HepG2 (cell line): ENCODE measurements around the gene SPAG7. TPM values are rescaled to one million over a fixed set of nuclear protein-coding genes. Genes with fewer than 3 reads are reported as not detected.

Source experiments
- ARNT2 ChIP-seq: sonication (generic); formaldehyde crosslinking; IDR thresholded peaks from 2 replicates; pipeline ENCODE4 v1.8.0; 2022; ENCODE audit warnings: mild to moderate bottlenecking, low read depth, missing genetic modification reagents, moderate library complexity
- ATF6 ChIP-seq: sonication (generic); formaldehyde crosslinking; conservative IDR thresholded peaks from 2 replicates; pipeline ENCODE4 v1.4.0; 2020; ENCODE audit warnings: missing genetic modification reagents
- FOXK2 ChIP-seq: fragments of 450-650 bp; IDR thresholded peaks from 2 replicates; pipeline ENCODE4 v1.6.1; 2016
- HDAC6 ChIP-seq: fragments of 200-600 bp; sonication (generic); IDR thresholded peaks from 2 replicates; pipeline ENCODE4 v1.7.0; 2017; ENCODE audit warnings: mild to moderate bottlenecking, antibody characterized with exemption, low read length, low read depth
- HMGXB4 ChIP-seq, 2 experiments: sonication (generic) in 1 of 2; formaldehyde crosslinking in 1 of 2; IDR thresholded peaks; 2 replicates each; pipeline versions ENCODE4 v1.4.0 to v1.6.1; 2018 to 2020; ENCODE audit warnings: missing genetic modification reagents in 2 of 2, borderline replicate concordance in 1 of 2, low read depth in 1 of 2, mild to moderate bottlenecking in 1 of 2, missing biosample characterization in 1 of 2
- KDM2A ChIP-seq: sonication (generic); formaldehyde crosslinking; IDR thresholded peaks from 2 replicates; pipeline ENCODE4 v1.4.0; 2020; ENCODE audit warnings: low read depth, missing genetic modification reagents, borderline replicate concordance
- KLF6 ChIP-seq: IDR thresholded peaks from 2 replicates; pipeline ENCODE4 v1.8.0; 2016; ENCODE audit warnings: missing biosample characterization, missing genetic modification reagents
- MATR3 ChIP-seq: sonication (generic); formaldehyde crosslinking; IDR thresholded peaks from 2 replicates; pipeline ENCODE4 v1.4.0; 2020; ENCODE audit warnings: missing genetic modification reagents
- MXD4 ChIP-seq: IDR thresholded peaks from 2 replicates; pipeline ENCODE4 v1.6.1; 2016; ENCODE audit warnings: mild to moderate bottlenecking, missing biosample characterization, missing genetic modification reagents
- NRL ChIP-seq: sonication (generic); formaldehyde crosslinking; IDR thresholded peaks from 2 replicates; pipeline ENCODE4 v1.5.0; 2020; ENCODE audit warnings: missing genetic modification reagents, mild to moderate bottlenecking, moderate library complexity, borderline replicate concordance
- RFX3 ChIP-seq: IDR thresholded peaks from 2 replicates; pipeline ENCODE4 v1.6.1; 2016; ENCODE audit warnings: missing biosample characterization, missing genetic modification reagents
- SMAD3 ChIP-seq: sonication (generic); formaldehyde crosslinking; IDR thresholded peaks from 2 replicates; pipeline ENCODE4 v1.4.0; 2020; ENCODE audit warnings: missing genetic modification reagents
- XRCC5 ChIP-seq: fragments of 200-400 bp; formaldehyde crosslinking; optimal IDR thresholded peaks from 2 replicates; pipeline ENCODE3; 2017; ENCODE audit warnings: mild to moderate bottlenecking, low read length
- ZBTB49 ChIP-seq: sonication (generic); formaldehyde crosslinking; IDR thresholded peaks from 2 replicates; pipeline ENCODE4 v1.4.0; 2020; ENCODE audit warnings: missing genetic modification reagents, borderline replicate concordance
- ZNF414 ChIP-seq: sonication (generic); formaldehyde crosslinking; IDR thresholded peaks from 2 replicates; pipeline ENCODE4 v1.5.0; 2020; ENCODE audit warnings: missing genetic modification reagents
- ZNF652 ChIP-seq: IDR thresholded peaks from 2 replicates; pipeline ENCODE4 v1.6.1; 2016; ENCODE audit warnings: low read depth, borderline replicate concordance
- polyA plus RNA-seq, 8 experiments: library from polyadenylated mRNA; depleted of rRNA in 3 of 8; stranded (reverse) in 7 of 8; unstranded in 1 of 8; fragments of >200 nt; fragmentation: Illumina TruSeq in 4 of 8; extraction: Trizol in 4 of 8; gene quantifications; 2 replicates each; pipeline versions ENCODE4 v1.2.1 to v1.2.3, GENCODE V29; 2011 to 2016; ENCODE audit warnings: low read depth in 4 of 8, missing spikeins in 1 of 8, mixed read lengths in 1 of 8; ENCODE audit not compliant: insufficient read depth in 1 of 8
- total RNA-seq, 5 experiments: library from RNA; depleted of rRNA; stranded (reverse); fragments of >200 nt; fragmentation: Illumina TruSeq; extraction: Trizol; gene quantifications; 2 replicates each; pipeline ENCODE4 v1.2.3, GENCODE V29; 2016; ENCODE audit warnings: low read depth in 1 of 5

SPAG7 gene
- total and polyA plus RNA-seq, 2 of the 13 experiments (the other 11 are each of a cell fraction or from before 2014, with no cell fraction given): 51.0 to 59.0 TPM

- TF ChIP-seq NRL (CRISPR knock-in tag) (no peak), ZBTB49 (CRISPR knock-in tag) (no peak), FOXK2 (peak; percentile 66; the same call in 1 of the 2 replicates), MXD4 (peak; percentile 40), KDM2A (0 out of 2 replicates have a peak, but pooled peaks have one; percentile 27), XRCC5 (peak; percentile 46), ARNT2 (CRISPR knock-in tag) (no peak; the same call in 1 of the 2 replicates), ZNF414 (CRISPR knock-in tag) (peak; percentile 81; the same call in 1 of the 2 replicates), ZNF652 (no peak), KLF6 (CRISPR knock-in tag) (no peak), HMGXB4 (CRISPR knock-in tag; IDR thresholded peaks at IDR 0.05; ENCODE audit: borderline replicate concordance in 1 of 2, low read depth in 1 of 2) (peak; percentile 19 to 45; a peak in 1 of 4 replicates), RFX3 (CRISPR knock-in tag) (no peak), MATR3 (CRISPR knock-in tag) (no peak), ATF6 (CRISPR knock-in tag) (no peak), SMAD3 (CRISPR knock-in tag) (no peak), HDAC6 (no peak)
Measured at GRCh38 chr17:4939796-4940554, 27.6 kb downstream of the SPAG7 start, which contains the start of the genes RNF167 and SLC25A11 (continued).
